Neural progenitor cell (in vitro differentiated cells): ENCODE measurements around the gene FANCC. TPM values are rescaled to one million over a fixed set of nuclear protein-coding genes. Genes with fewer than 3 reads are reported as not detected.

ENCODE experiments used
- DNase-seq: peaks from one replicate; pipeline ENCODE4 v3.0.0-alpha.2; 2016; ENCODE audit warnings: low spot score
- H2AFZ ChIP-seq: fragments of 200-600 bp; sonication (generic); replicated peaks from 2 replicates; pipeline ENCODE4 v1.6.1; 2016; ENCODE audit warnings: antibody characterized with exemption
- H3F3A ChIP-seq: fragments of 200-600 bp; sonication (generic); 2 replicates; pipeline ENCODE4 v1.6.1; 2016; ENCODE audit warnings: antibody characterized with exemption, low read depth
- H3K27ac ChIP-seq: fragments of 200-600 bp; sonication (generic); 2 replicates; pipeline ENCODE4 v1.5.1; 2016; ENCODE audit warnings: mild to moderate bottlenecking
- H3K27me3 ChIP-seq: fragments of 200-600 bp; sonication (generic); 2 replicates; pipeline ENCODE4 v1.6.1; 2016; ENCODE audit warnings: mild to moderate bottlenecking, moderate library complexity
- H3K36me3 ChIP-seq: fragments of 200-600 bp; sonication (generic); 2 replicates; pipeline ENCODE4 v1.5.1; 2016
- H3K4me1 ChIP-seq: fragments of 200-600 bp; sonication (generic); 2 replicates; pipeline ENCODE4 v1.6.1; 2016; ENCODE audit warnings: mixed run types
- H3K4me2 ChIP-seq: fragments of 200-600 bp; sonication (generic); 2 replicates; pipeline ENCODE4 v1.6.1; 2016
- H3K4me3 ChIP-seq: fragments of 200-600 bp; sonication (generic); 2 replicates; pipeline ENCODE4 v1.5.1; 2016
- H3K79me2 ChIP-seq: fragments of 200-600 bp; sonication (generic); 2 replicates; pipeline ENCODE4 v1.6.1; 2016; ENCODE audit warnings: low read depth
- H3K9ac ChIP-seq: fragments of 200-600 bp; sonication (generic); 2 replicates; pipeline ENCODE4 v1.6.1; 2016
- H3K9me3 ChIP-seq: fragments of 200-600 bp; sonication (generic); 2 replicates; pipeline ENCODE4 v1.5.1; 2016; ENCODE audit warnings: low read depth
- H4K20me1 ChIP-seq: fragments of 200-600 bp; sonication (generic); 2 replicates; pipeline ENCODE4 v1.6.1; 2016; ENCODE audit warnings: low read depth
- H3K27ac Mint-ChIP-seq: 3 replicates; pipeline ENCODE4 v1.8.0; 2021; ENCODE audit warnings: mixed read lengths
- H3K27me3 Mint-ChIP-seq: 2 replicates; pipeline ENCODE4 v1.8.0; 2022; ENCODE audit warnings: low read depth, mild to moderate bottlenecking, inconsistent platforms, moderate library complexity, mixed read lengths; ENCODE audit not compliant: insufficient read depth
- H3K36me3 Mint-ChIP-seq: 3 replicates; pipeline ENCODE4 v1.8.0; 2021; ENCODE audit warnings: mixed read lengths
- H3K4me1 Mint-ChIP-seq: 3 replicates; pipeline ENCODE4 v1.8.0; 2021; ENCODE audit warnings: mixed read lengths
- H3K4me3 Mint-ChIP-seq: 3 replicates; pipeline ENCODE4 v1.8.0; 2021; ENCODE audit warnings: mild to moderate bottlenecking, moderate library complexity, mixed read lengths
- H3K9me3 Mint-ChIP-seq: 3 replicates; pipeline ENCODE4 v1.8.0; 2020; ENCODE audit warnings: mixed read lengths
- CTCF ChIP-seq: fragments of 200-600 bp; sonication (generic); IDR thresholded peaks from 2 replicates; pipeline ENCODE4 v1.5.1; 2017; ENCODE audit warnings: antibody characterized with exemption, mild to moderate bottlenecking
- EZH2 ChIP-seq: fragments of 200-600 bp; sonication (generic); IDR thresholded peaks from 2 replicates; pipeline ENCODE4 v1.6.1; 2017; ENCODE audit warnings: antibody characterized with exemption, mild to moderate bottlenecking, moderate library complexity
- EZH2phosphoT487 ChIP-seq: fragments of 200-600 bp; sonication (generic); IDR thresholded peaks from 2 replicates; pipeline ENCODE4 v1.6.1; 2017; ENCODE audit warnings: antibody characterized with exemption
- total RNA-seq: library from RNA; depleted of rRNA; stranded (reverse); fragments of >200 nt; gene quantifications from 2 replicates; pipeline ENCODE4 v1.2.3, GENCODE V29; 2015; ENCODE audit warnings: low replicate concordance

Gene FANCC
- total RNA-seq, 1 donor from 2014 or later = 49.6 TPM

GRCh38 chr9:95076696-95077052, 240.8 kb downstream of the FANCC start:
- Mint-ChIP-seq H3K4me1 (peaks cover 50% of the 10 kb centered on the region), H3K4me3 (no peak overlapping the region)
- DNase-seq = no peak

GRCh38 chr9:95075700-95076099, 241.8 kb downstream of the FANCC start:
- H3K9ac ChIP-seq = no peak overlapping the region
- Mint-ChIP-seq H3K36me3 (peaks cover 13% of the 10 kb centered on the region), H3K27ac (no peak overlapping the region), H3K4me1 (peaks cover 40% of the 10 kb centered on the region), H3K9me3 (no peaks in the 10 kb centered on the region), H3K4me3 (no peak overlapping the region), H3K27me3 (peaks cover 2% of the 10 kb centered on the region)
- H2AFZ ChIP-seq = no peak overlapping the region
- DNase-seq = no peak
- no peaks in the 10 kb centered on the region for H3K9me3 ChIP-seq
- no peaks in the 10 kb centered on the region for H3K27me3 ChIP-seq
- H3K36me3 ChIP-seq = no peaks in the 10 kb centered on the region
- H3K79me2 ChIP-seq = no peaks in the 10 kb centered on the region
- H3K4me2 ChIP-seq = no peak overlapping the region
- TF ChIP-seq EZH2phosphoT487 (no peak), EZH2 (no peak), CTCF (no peak)
- H3K4me3 ChIP-seq = no peak overlapping the region
- H3K27ac ChIP-seq = no peak overlapping the region
- H3K4me1 ChIP-seq = peaks cover 28% of the 10 kb centered on the region
- peaks cover 13% of the 10 kb centered on the region for H4K20me1 ChIP-seq
- peaks cover 18% of the 10 kb centered on the region for H3F3A ChIP-seq

More at GRCh38 chr9:95076696-95077052, 240.8 kb downstream of the FANCC start:
- Histone ChIP-seq H3K9me3 (no peaks in the 10 kb centered on the region), H3K27ac (no peak overlapping the region), H2AFZ (no peak overlapping the region), H3K4me1 (peaks cover 38% of the 10 kb centered on the region), H3K4me3 (no peak overlapping the region), H3K36me3 (no peaks in the 10 kb centered on the region), H3K4me2 (no peak overlapping the region), H4K20me1 (peaks cover 13% of the 10 kb centered on the region), H3K9ac (no peak overlapping the region), H3F3A (peaks cover 18% of the 10 kb centered on the region), H3K79me2 (no peaks in the 10 kb centered on the region), H3K27me3 (no peaks in the 10 kb centered on the region)
- Mint-ChIP-seq H3K9me3 (no peaks in the 10 kb centered on the region), H3K27me3 (peaks cover 5% of the 10 kb centered on the region), H3K36me3 (peaks cover 17% of the 10 kb centered on the region), H3K27ac (no peak overlapping the region)
- TF ChIP-seq EZH2phosphoT487 (no peak), CTCF (no peak), EZH2 (no peak)

GRCh38 chr9:95074632-95075031, 242.9 kb downstream of the FANCC start:
- Histone ChIP-seq H3K79me2 (no peaks in the 10 kb centered on the region), H3K27me3 (no peaks in the 10 kb centered on the region), H3F3A (peaks cover 12% of the 10 kb centered on the region)

More at GRCh38 chr9:95074632-95075031, 242.9 kb downstream of the FANCC start:
- TF ChIP-seq EZH2phosphoT487 (no peak), CTCF (no peak), EZH2 (no peak)
- H3K4me2 ChIP-seq = no peak overlapping the region
- H3K36me3 ChIP-seq = no peaks in the 10 kb centered on the region
- Mint-ChIP-seq H3K4me1 (peaks cover 31% of the 10 kb centered on the region), H3K9me3 (no peaks in the 10 kb centered on the region), H3K27ac (no peak overlapping the region), H3K36me3 (peaks cover 11% of the 10 kb centered on the region), H3K27me3 (peaks cover 2% of the 10 kb centered on the region), H3K4me3 (no peak overlapping the region)
- DNase-seq = no peak
- no peaks in the 10 kb centered on the region for H3K9me3 ChIP-seq
- H4K20me1 ChIP-seq = peaks cover 7% of the 10 kb centered on the region
- no peak overlapping the region for H3K27ac ChIP-seq
- H3K4me1 ChIP-seq = peaks cover 17% of the 10 kb centered on the region
- no peak overlapping the region for H2AFZ ChIP-seq
- H3K4me3 ChIP-seq = no peak overlapping the region
- H3K9ac ChIP-seq = no peak overlapping the region
